GM23338 (cell line): ENCODE measurements around the gene ANKRD18A. TPM values are rescaled to one million over a fixed set of nuclear protein-coding genes. Genes with fewer than 3 reads are reported as not detected.

ENCODE experiments used
- ATAC-seq: fragments of 200-7000 bp; cut with Tn5 transposase; 3 replicates; pipeline ENCODE4 v1.9.1; 2020
- DNase-seq: peaks from one replicate; pipeline ENCODE4 v3.0.0-alpha.2; 2015; ENCODE audit warnings: low spot score
- H2AFZ ChIP-seq: fragments of 200-600 bp; sonication (generic); 2 replicates; pipeline ENCODE4 v1.8.0; 2016; ENCODE audit warnings: antibody characterized with exemption, mild to moderate bottlenecking, moderate library complexity
- H3F3A ChIP-seq: fragments of 200-600 bp; sonication (generic); replicated peaks from 2 replicates; pipeline ENCODE4 v1.8.0; 2017; ENCODE audit warnings: antibody characterized with exemption, mixed run types, low read depth
- H3K27ac ChIP-seq: fragments of 200-600 bp; sonication (generic); 2 replicates; pipeline ENCODE4 v1.6.1; 2016; ENCODE audit warnings: low read depth
- H3K27me3 ChIP-seq: fragments of 200-600 bp; sonication (generic); 2 replicates; pipeline ENCODE4 v1.8.0; 2016; ENCODE audit warnings: mild to moderate bottlenecking, mixed run types, moderate library complexity; ENCODE audit not compliant: insufficient read depth
- H3K36me3 ChIP-seq: fragments of 200-600 bp; sonication (generic); 2 replicates; pipeline ENCODE4 v1.8.0; 2016; ENCODE audit warnings: mild to moderate bottlenecking; ENCODE audit not compliant: insufficient read depth
- H3K4me1 ChIP-seq: fragments of 200-600 bp; sonication (generic); 2 replicates; pipeline ENCODE4 v1.8.0; 2016; ENCODE audit warnings: mild to moderate bottlenecking, moderate library complexity; ENCODE audit not compliant: insufficient read depth
- H3K4me2 ChIP-seq: fragments of 200-600 bp; sonication (generic); 2 replicates; pipeline ENCODE4 v1.7.1; 2017; ENCODE audit warnings: mixed run types
- H3K4me3 ChIP-seq: fragments of 200-600 bp; sonication (generic); 2 replicates; pipeline ENCODE4 v1.6.1; 2016; ENCODE audit warnings: mixed run types
- H3K79me2 ChIP-seq: fragments of 200-600 bp; sonication (generic); replicated peaks from 2 replicates; pipeline ENCODE4 v1.8.0; 2017; ENCODE audit warnings: mild to moderate bottlenecking; ENCODE audit not compliant: insufficient read depth
- H3K9me2 ChIP-seq: fragments of 200-600 bp; sonication (generic); 2 replicates; pipeline ENCODE4 v1.8.0; 2017; ENCODE audit not compliant: insufficient read depth
- H4K20me1 ChIP-seq: fragments of 200-600 bp; sonication (generic); replicated peaks from 2 replicates; pipeline ENCODE4 v1.8.0; 2017; ENCODE audit warnings: mild to moderate bottlenecking; ENCODE audit not compliant: insufficient read depth
- H3K27ac Mint-ChIP-seq: 2 replicates; pipeline ENCODE4 v1.8.0; 2020; ENCODE audit warnings: inconsistent platforms, mild to moderate bottlenecking, moderate library complexity, mixed read lengths
- H3K27me3 Mint-ChIP-seq: 3 replicates; pipeline ENCODE4 v1.8.0; 2022; ENCODE audit warnings: low read depth, mild to moderate bottlenecking, moderate library complexity, mixed read lengths, inconsistent platforms; ENCODE audit not compliant: insufficient read depth, poor library complexity
- H3K36me3 Mint-ChIP-seq: 3 replicates; pipeline ENCODE4 v1.8.0; 2021; ENCODE audit warnings: low read depth, mild to moderate bottlenecking, inconsistent platforms, moderate library complexity, mixed read lengths
- H3K4me1 Mint-ChIP-seq: 3 replicates; pipeline ENCODE4 v1.8.0; 2020; ENCODE audit warnings: mild to moderate bottlenecking, inconsistent platforms, mixed read lengths
- H3K4me3 Mint-ChIP-seq: 3 replicates; pipeline ENCODE4 v1.8.0; 2021; ENCODE audit warnings: moderate library complexity, mild to moderate bottlenecking, inconsistent platforms, mixed read lengths
- H3K9me3 Mint-ChIP-seq: 3 replicates; pipeline ENCODE4 v1.8.0; 2020; ENCODE audit warnings: moderate library complexity, mild to moderate bottlenecking, inconsistent platforms, mixed read lengths
- EZH2phosphoT487 ChIP-seq: fragments of 200-600 bp; sonication (generic); IDR thresholded peaks from one replicate; pipeline ENCODE4 v1.8.1; 2018; ENCODE audit warnings: antibody characterized with exemption; ENCODE audit not compliant: unreplicated experiment
- POLR2AphosphoS5 ChIP-seq: IDR thresholded peaks from 2 replicates; pipeline ENCODE4 v1.6.1; 2016; ENCODE audit warnings: antibody characterized with exemption, low read depth
- STAT1 ChIP-seq: IDR thresholded peaks from one replicate; pipeline ENCODE4 v1.6.1; 2016; ENCODE audit warnings: antibody characterized with exemption; ENCODE audit not compliant: unreplicated experiment
- ZNF331 ChIP-seq: fragments of 250-450 bp; sonication (Bioruptor Pico); IDR thresholded peaks from 2 replicates; pipeline ENCODE4 v1.5.0; 2020; ENCODE audit warnings: low read depth, mild to moderate bottlenecking, moderate library complexity
- polyA plus RNA-seq: library from polyadenylated mRNA; unstranded; fragments of >200 nt; fragmentation: Nextera tagmentation; extraction: Ambion mirVana; gene quantifications from 2 replicates; pipeline ENCODE4 v1.2.1, GENCODE V29; 2016
- total RNA-seq: library from RNA; depleted of rRNA; stranded (reverse); fragments of >200 nt; shearing (Covaris generic); gene quantifications from 2 replicates; pipeline ENCODE4 v1.2.3, GENCODE V29; 2014
- TF ChIP-seq, protein P1 (sequence below): fragments of 250-450 bp; sonication (Bioruptor Pico); IDR thresholded peaks from 2 replicates; pipeline ENCODE4 v1.5.0; 2020; ENCODE audit warnings: mild to moderate bottlenecking, moderate library complexity
- TF ChIP-seq, protein P2 (sequence below): IDR thresholded peaks from one replicate; pipeline ENCODE4 v1.6.1; 2018; ENCODE audit warnings: antibody characterized with exemption; ENCODE audit not compliant: unreplicated experiment

Gene ANKRD18A
- total and polyA plus RNA-seq, 2 experiments from 2014 or later, result 2.7 to 6.9 TPM

DNA sequence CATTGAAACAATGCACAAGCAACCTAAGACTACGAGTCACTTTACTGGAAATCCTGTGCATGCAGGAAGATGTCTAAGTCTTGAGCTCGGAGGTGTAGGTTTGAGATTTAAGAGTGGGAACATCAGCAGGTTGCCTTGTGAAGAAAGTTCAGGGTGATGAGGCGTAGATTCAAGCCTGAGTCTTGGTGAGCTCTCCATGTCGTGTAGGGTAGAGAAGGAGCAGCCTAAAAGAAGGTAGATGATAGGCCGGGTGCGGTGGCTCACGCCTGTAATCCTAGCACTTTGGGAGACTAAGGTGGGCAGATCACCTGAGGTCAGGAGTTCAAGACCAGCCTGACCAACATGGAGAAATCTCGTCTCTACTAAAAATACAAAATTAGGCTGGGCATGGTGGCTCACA, 30.2 kb upstream of the ANKRD18A start:
- Histone ChIP-seq H3K9me2 (0 out of 2 replicates have a peak, but pooled peaks cover 3% of the 10 kb centered on the region), H3F3A (no peaks in the 10 kb centered on the region), H3K4me2 (no peak overlapping the region), H2AFZ (no peak overlapping the region), H4K20me1 (no peaks in the 10 kb centered on the region), H3K79me2 (no peaks in the 10 kb centered on the region), H3K27me3 (no peaks in the 10 kb centered on the region), H3K27ac (no peak overlapping the region), H3K4me1 (no peaks in the 10 kb centered on the region), H3K4me3 (no peak overlapping the region), H3K36me3 (no peaks in the 10 kb centered on the region)
- ATAC-seq (no peak), DNase-seq (no peak)
- no peaks in the 10 kb centered on the region for H3K4me1 Mint-ChIP-seq
- peaks cover 4% of the 10 kb centered on the region for H3K27me3 Mint-ChIP-seq
- H3K4me3 Mint-ChIP-seq, result no peak overlapping the region
- H3K27ac Mint-ChIP-seq, result no peak overlapping the region
- H3K9me3 Mint-ChIP-seq, result 0 out of 3 replicates have a peak, but pooled peaks cover 3% of the 10 kb centered on the region
- no peak for TF ChIP-seq EZH2phosphoT487
- TF ChIP-seq, protein P1, sequence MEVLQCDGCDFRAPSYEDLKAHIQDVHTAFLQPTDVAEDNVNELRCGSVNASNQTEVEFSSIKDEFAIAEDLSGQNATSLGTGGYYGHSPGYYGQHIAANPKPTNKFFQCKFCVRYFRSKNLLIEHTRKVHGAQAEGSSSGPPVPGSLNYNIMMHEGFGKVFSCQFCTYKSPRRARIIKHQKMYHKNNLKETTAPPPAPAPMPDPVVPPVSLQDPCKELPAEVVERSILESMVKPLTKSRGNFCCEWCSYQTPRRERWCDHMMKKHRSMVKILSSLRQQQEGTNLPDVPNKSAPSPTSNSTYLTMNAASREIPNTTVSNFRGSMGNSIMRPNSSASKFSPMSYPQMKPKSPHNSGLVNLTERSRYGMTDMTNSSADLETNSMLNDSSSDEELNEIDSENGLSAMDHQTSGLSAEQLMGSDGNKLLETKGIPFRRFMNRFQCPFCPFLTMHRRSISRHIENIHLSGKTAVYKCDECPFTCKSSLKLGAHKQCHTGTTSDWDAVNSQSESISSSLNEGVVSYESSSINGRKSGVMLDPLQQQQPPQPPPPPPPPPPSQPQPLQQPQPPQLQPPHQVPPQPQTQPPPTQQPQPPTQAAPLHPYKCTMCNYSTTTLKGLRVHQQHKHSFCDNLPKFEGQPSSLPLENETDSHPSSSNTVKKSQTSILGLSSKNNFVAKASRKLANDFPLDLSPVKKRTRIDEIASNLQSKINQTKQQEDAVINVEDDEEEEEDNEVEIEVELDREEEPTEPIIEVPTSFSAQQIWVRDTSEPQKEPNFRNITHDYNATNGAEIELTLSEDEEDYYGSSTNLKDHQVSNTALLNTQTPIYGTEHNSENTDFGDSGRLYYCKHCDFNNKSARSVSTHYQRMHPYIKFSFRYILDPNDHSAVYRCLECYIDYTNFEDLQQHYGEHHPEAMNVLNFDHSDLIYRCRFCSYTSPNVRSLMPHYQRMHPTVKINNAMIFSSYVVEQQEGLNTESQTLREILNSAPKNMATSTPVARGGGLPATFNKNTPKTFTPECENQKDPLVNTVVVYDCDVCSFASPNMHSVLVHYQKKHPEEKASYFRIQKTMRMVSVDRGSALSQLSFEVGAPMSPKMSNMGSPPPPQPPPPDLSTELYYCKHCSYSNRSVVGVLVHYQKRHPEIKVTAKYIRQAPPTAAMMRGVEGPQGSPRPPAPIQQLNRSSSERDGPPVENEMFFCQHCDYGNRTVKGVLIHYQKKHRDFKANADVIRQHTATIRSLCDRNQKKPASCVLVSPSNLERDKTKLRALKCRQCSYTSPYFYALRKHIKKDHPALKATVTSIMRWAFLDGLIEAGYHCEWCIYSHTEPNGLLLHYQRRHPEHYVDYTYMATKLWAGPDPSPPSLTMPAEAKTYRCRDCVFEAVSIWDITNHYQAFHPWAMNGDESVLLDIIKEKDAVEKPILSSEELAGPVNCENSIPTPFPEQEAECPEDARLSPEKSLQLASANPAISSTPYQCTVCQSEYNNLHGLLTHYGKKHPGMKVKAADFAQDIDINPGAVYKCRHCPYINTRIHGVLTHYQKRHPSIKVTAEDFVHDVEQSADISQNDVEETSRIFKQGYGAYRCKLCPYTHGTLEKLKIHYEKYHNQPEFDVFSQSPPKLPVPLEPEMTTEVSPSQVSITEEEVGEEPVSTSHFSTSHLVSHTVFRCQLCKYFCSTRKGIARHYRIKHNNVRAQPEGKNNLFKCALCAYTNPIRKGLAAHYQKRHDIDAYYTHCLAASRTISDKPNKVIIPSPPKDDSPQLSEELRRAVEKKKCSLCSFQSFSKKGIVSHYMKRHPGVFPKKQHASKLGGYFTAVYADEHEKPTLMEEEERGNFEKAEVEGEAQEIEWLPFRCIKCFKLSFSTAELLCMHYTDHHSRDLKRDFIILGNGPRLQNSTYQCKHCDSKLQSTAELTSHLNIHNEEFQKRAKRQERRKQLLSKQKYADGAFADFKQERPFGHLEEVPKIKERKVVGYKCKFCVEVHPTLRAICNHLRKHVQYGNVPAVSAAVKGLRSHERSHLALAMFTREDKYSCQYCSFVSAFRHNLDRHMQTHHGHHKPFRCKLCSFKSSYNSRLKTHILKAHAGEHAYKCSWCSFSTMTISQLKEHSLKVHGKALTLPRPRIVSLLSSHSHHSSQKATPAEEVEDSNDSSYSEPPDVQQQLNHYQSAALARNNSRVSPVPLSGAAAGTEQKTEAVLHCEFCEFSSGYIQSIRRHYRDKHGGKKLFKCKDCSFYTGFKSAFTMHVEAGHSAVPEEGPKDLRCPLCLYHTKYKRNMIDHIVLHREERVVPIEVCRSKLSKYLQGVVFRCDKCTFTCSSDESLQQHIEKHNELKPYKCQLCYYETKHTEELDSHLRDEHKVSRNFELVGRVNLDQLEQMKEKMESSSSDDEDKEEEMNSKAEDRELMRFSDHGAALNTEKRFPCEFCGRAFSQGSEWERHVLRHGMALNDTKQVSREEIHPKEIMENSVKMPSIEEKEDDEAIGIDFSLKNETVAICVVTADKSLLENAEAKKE (CRISPR knock-in tag), result no peak
- TF ChIP-seq STAT1, result no peak
- no peak for TF ChIP-seq POLR2AphosphoS5
- TF ChIP-seq, protein P2, sequence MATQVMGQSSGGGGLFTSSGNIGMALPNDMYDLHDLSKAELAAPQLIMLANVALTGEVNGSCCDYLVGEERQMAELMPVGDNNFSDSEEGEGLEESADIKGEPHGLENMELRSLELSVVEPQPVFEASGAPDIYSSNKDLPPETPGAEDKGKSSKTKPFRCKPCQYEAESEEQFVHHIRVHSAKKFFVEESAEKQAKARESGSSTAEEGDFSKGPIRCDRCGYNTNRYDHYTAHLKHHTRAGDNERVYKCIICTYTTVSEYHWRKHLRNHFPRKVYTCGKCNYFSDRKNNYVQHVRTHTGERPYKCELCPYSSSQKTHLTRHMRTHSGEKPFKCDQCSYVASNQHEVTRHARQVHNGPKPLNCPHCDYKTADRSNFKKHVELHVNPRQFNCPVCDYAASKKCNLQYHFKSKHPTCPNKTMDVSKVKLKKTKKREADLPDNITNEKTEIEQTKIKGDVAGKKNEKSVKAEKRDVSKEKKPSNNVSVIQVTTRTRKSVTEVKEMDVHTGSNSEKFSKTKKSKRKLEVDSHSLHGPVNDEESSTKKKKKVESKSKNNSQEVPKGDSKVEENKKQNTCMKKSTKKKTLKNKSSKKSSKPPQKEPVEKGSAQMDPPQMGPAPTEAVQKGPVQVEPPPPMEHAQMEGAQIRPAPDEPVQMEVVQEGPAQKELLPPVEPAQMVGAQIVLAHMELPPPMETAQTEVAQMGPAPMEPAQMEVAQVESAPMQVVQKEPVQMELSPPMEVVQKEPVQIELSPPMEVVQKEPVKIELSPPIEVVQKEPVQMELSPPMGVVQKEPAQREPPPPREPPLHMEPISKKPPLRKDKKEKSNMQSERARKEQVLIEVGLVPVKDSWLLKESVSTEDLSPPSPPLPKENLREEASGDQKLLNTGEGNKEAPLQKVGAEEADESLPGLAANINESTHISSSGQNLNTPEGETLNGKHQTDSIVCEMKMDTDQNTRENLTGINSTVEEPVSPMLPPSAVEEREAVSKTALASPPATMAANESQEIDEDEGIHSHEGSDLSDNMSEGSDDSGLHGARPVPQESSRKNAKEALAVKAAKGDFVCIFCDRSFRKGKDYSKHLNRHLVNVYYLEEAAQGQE, result no peak
- TF ChIP-seq ZNF331 (CRISPR knock-in tag), result no peak
- H3K36me3 Mint-ChIP-seq, result peaks cover 2% of the 10 kb centered on the region; the same call in 1 of the 3 replicates
